Stimulated activated CD4-positive, alpha-beta T cell treated with anti-CD3 and anti-CD28 coated beads, Interleukin-12 subunit alpha, Interleukin-12 subunit beta, amount 100 ng/mL, for 4 hours (primary cell): ENCODE data around the gene EVA1C.

Source experiments
- DNase-seq: peaks from one replicate; pipeline ENCODE4 v3.0.0-alpha.2; 2020

Gene EVA1C

DNA sequence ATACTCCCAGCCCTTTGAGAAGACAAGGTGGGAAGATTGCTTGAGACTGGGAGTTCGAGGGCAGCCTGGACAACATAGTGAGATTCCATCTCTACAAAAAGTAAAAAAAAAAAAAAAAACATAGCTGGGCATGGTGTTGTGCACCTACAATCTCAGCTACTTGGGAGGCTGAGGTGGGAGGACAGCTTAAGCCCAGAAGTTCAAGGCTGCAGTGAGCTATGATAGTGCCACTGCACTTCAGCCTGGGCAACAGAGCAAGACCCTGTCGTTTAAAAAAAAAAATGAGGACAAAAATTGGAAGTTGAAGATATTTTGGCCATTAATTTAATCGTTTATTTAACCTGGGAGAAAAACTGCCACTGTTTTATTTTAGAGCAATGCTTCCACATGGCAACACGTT is 20.8 kb upstream of the EVA1C start:
- DNase-seq: no peak

GRCh38 chr21:32392299-32392879 is 20.1 kb upstream of the EVA1C start:
- DNase-seq: peak; percentile 6

DNA sequence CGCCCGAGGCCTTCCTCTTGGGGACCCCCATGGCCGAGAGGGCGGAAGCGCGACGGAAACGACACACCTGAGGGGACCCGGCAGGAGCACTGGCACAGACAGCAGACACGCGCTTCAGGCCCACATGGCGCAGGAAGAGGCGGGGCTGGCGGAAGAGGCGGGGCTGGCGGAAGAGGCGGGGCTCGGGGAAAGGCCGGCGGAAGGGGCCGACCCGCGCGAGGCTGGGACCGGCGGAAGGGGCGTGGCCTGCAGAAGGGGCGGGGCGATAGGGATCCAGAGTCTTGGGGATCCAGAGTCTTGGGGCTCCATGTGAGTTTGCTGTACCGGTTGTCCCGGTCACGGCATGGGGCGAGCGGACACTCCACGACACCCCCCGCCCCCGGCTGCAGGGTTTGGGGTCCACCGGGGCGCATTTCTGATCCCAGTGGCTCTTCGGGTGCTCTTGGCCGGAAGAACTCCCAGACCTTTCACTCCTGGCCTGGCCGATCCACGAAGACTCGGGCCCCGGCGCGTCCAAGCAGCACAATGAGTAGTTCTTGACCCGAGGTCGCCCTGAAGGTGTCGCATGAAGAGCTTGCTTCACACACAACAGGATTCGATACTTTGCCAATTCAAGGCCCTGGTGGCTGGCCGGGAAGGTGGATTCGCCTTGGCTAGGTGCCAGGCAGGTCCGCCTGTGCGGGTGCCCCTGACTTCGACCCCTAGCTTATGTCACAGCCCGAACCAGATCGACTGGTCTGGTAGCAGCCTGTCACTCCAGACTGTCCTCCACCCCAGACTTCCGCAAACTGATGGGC is 19.4 kb upstream of the EVA1C start, which contains the start of gene URB1:
Gene URB1, minus strand, starts transcription at position 133 of the 797 bp plus-strand sequence. Its CDS starts 102 bp downstream, at position 31.
- peak; percentile 98 for DNase-seq

DNA sequence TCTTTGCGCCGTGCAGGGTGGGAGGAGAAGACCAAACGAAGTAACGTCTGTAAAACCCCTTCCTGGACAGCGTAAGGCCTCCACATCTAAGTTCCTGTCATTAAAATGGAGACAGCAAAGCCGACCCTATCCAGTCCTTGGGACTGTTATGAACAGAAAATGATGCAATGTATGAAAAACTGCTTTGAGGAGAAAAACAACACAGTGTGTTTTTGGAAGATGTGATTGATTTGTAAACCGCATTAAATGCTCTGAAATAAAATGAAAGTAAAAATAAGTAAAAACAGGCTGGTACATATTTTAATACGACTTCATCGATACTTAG is 18.9 kb upstream of the EVA1C start:
- DNase-seq: no peak

GRCh38 chr21:32403201-32403777 is 9.2 kb upstream of the EVA1C start:
- DNase-seq: peak; percentile 26

DNA sequence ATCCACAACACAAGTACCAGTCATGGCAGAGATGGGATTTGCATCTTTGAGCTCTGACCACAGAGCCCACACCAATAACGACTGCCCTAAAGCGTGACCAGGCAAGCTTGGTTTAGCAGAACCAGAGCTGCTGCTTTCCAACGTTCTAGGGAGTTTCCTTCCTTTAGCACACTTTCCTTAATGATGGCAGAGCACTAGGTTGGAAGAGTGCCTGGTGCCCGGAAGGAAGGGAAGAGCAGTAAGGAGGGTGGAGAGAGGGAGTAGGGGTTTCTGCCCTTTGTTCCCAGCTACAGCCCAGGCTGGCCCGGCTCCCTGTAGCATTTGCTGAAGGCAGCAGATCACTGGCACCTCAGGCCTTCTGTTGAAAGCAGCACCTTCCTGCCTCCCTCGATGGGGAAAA is 6.1 kb upstream of the EVA1C start:
- no peak for DNase-seq

GRCh38 chr21:32410291-32410690 is 2.2 kb upstream of the EVA1C start:
- no peak for DNase-seq

- DNase-seq: no peak
These were observed 1.6 kb upstream of the EVA1C start for GRCh38 chr21:32410916-32411315.

GRCh38 chr21:32411350-32412161 is 950 bp upstream of the EVA1C start:
- peak; percentile 62 for DNase-seq

- no peak for DNase-seq
These were observed 554 bp downstream of the EVA1C start for GRCh38 chr21:32413015-32413504.

DNA sequence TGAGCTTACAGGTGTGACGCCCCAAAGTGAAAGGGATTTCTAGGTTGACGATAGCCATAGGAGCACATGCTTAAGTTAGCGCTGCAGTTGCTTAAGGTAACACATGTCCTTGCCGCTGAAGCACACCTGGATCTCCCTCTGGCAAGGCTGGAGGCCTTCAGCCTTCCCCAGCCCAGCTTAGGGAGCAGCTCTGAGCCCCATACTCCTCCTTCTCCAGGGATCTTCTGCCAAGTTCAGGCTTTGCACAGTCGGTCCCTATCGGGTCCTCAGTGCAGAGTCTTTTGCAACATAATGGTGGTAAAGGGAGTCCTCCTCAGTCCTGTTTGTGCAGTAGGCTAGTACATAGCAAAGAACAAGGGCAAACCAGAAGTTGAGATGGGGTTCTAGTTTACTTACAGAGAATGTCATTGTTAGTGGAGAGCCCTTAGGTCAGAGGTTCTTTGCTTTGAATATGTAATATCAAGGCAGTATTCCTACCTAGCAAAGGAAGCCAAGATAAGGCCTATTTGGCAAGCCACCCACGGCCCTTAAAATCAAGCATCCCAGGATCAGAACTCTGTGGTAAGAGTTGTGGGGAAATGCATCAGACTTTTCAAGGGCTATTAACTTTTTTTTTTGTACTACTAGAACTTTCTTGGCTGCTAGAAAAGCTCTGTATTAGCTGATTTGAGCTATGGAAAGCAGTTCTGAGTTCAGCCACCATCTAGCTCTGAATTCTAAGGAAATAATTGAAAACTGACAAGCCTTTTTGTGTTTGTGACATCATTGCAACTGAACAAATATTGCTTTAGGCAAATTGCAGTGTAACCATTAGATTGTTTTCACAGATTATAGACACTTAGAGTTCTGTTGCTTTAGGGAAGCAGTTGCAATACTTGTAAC is 1.4 kb downstream of the EVA1C start:
- no peak for DNase-seq

GRCh38 chr21:32414579-32415358 is 2.3 kb downstream of the EVA1C start:
- no peak for DNase-seq

DNA sequence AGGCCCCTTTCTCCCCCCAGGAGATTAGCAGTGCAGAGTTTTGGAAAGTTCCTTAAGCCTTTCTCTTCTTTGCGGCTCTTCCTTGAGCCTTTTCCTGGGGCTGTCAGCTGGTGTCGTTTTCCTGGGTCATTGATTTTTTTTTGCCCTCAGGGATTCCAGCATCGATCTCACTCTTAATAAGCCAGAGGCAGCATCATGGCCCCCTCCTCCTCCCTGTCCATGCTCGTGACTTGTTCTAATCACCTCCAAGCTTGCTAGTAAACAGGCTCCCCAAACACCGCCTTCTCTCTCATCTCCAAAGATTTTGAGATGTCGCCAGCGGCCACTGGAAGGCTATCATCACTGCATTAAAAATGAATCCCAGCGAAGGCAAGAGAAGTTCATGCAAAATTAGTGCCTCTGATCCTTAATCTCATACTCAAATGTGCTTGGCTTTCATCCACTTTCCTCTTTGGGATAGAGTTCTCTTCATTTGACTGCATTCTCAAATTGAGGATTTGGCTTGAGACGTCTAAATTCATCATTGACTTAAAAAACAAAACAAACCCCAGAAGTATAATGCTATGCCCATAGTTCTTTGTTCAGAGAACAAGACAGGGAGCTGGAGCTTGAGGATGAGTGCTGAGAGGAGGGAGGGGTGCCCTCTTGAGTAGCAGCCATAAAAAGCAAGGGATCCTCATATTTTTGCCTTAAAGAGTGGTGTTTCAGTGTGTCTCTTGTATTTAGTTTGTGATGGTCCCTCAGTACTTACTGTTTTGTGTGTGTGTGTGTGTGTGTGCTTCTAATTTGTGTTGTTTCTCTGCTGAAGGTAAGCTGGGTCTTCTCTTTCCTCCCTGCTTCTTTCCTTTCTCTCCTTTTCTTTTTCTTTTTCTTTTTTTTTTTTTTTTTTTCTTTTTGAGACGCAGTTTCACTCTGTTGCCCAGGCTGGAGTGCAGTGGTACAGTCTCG is 3.2 kb downstream of the EVA1C start:
- DNase-seq: no peak

DNA sequence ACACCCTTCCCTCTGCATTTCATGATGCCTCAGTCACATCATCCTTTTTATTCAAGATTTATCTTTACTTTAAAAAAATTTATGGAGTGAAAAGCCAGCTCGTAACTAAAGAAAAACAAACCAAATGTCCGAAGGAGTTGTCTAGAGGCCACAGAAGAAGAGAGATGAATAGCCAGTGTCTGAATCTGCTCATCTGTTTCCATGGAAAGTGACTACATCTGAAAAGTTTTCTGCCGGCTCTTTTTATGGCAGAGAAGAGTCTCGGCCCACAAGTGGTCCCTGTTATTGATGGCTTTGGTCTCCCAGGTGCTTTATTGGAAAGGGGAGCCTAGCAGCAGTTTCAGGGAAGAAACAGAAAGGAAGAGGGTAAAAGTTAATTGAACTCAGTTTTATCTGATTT is 5.6 kb downstream of the EVA1C start:
- DNase-seq: no peak

DNA sequence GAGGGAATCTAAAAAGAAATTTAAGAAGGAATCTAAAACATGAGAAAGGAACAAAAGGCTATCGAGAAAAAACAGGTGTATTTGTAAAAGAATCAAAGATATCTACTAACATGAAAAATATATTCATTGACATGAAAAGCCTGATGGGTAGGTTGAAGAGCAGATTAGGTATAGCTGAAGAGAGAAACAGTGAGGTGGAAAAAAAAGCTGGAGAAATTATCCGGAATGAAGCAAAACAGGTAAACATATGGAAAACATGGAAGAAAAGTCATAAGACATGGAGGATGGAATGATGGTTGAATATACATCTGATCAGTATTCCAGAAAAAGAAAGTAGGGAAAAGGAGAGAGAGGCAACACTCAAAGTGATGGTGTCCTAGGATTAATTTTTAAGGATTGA is 9.6 kb downstream of the EVA1C start:
- DNase-seq: no peak

GRCh38 chr21:32423320-32424190 is 11.0 kb downstream of the EVA1C start:
- DNase-seq: no peak

DNA sequence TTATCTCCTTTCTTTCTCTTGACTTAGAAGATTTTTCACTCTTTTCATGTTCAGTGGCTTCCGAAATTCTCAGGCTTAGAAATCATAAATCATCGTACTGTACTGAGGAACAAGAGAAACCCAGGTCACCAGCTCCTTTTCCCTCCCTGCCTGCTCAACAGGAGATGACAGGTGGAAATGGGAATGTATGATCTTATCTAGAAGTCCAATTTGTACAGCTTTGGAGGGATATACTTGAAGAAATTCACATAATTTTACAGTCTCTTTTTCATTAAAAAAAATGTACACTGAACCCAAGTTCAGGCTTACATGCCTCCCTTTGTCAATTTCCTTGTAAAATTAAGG is 11.7 kb downstream of the EVA1C start:
- no peak for DNase-seq

GRCh38 chr21:32424674-32425073 is 12.2 kb downstream of the EVA1C start:
- no peak for DNase-seq

DNA sequence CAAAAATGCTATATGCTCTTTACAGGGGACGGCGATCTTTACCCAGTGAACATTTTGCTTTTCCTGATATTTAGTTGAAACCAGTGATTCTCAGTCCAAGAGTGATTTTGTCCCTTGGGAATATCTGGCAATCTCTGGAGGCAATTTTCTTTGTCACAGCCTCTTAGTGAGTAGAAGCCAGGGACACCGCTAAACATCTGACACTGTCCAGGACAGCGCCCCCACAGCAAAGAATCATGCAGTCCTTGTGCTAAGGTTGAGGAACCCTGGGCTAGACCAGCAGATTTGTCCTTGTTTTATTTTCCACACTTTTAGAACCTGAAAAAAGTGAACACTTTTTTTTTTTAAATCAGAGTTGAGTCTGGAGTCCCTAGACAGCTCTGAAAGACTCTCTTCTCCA is 13.1 kb downstream of the EVA1C start:
- DNase-seq: no peak
